Measurements from ENCODE around the gene PTPN1. TPM values are rescaled to one million over a fixed set of nuclear protein-coding genes. Genes with fewer than 3 reads are reported as not detected.

The PTPN1 gene
- polyA plus RNA-seq, 3 donors = 7.6 to 31.7 (median 15.5) TPM

GRCh38 chr20:50477239-50477872 lies 32.8 kb upstream of the PTPN1 start:
- WGBS, 3 donors = 87 to 90% (median 88%) methylated on average over 5 of the region's 5 CpGs
- H3K27ac ChIP-seq (ENCODE audit: low read depth, low read length) = no peak overlapping the region

- WGBS, 3 donors = 43 to 52% (median 51%) methylated on average over 22 of the region's 22 CpGs
- no peak overlapping the region for H3K27ac ChIP-seq (ENCODE audit: low read depth, low read length)
These were observed 31.8 kb upstream of the PTPN1 start for GRCh38 chr20:50478162-50478990.

- H3K27ac ChIP-seq (ENCODE audit: low read depth, low read length) = no peak overlapping the region
- 70 to 77% (median 74%) methylated on average over 3 of the region's 3 CpGs for WGBS, 3 donors
These were observed 28.4 kb upstream of the PTPN1 start for GRCh38 chr20:50481741-50482140.

- 86 to 91% (median 88%) methylated on average over 4 of the region's 4 CpGs for WGBS, 3 donors
- H3K27ac ChIP-seq (ENCODE audit: low read depth, low read length) = no peak overlapping the region
These were observed 27.7 kb upstream of the PTPN1 start for GRCh38 chr20:50482396-50482981.

GRCh38 chr20:50484271-50484976 lies 25.8 kb upstream of the PTPN1 start:
- no peak overlapping the region for H3K27ac ChIP-seq (ENCODE audit: low read depth, low read length)
- 50 to 83% (median 61%) methylated on average over 6 of the region's 6 CpGs for WGBS, 3 donors

- no peak overlapping the region for H3K27ac ChIP-seq (ENCODE audit: low read depth, low read length)
- WGBS, 3 donors = 59 to 61% (median 59%) methylated on average over 4 of the region's 4 CpGs
These were observed 22.8 kb upstream of the PTPN1 start for GRCh38 chr20:50487397-50487796.

GRCh38 chr20:50488236-50488806 lies 21.9 kb upstream of the PTPN1 start:
- 81 to 89% (median 84%) methylated on average over 10 of the region's 10 CpGs for WGBS, 3 donors
- no peak overlapping the region for H3K27ac ChIP-seq (ENCODE audit: low read depth, low read length)

- no peak overlapping the region for H3K27ac ChIP-seq (ENCODE audit: low read depth, low read length)
- WGBS, 3 donors = 47 to 54% (median 52%) methylated on average over 1 of the region's 1 CpG
These were observed 19.0 kb upstream of the PTPN1 start for GRCh38 chr20:50491168-50491567.

- 56 to 66% (median 62%) methylated on average over 8 of the region's 8 CpGs for WGBS, 3 donors
- no peak overlapping the region for H3K27ac ChIP-seq (ENCODE audit: low read depth, low read length)
These were observed 18.1 kb upstream of the PTPN1 start for GRCh38 chr20:50491926-50492634.

- no peak overlapping the region for H3K27ac ChIP-seq (ENCODE audit: low read depth, low read length)
- 84 to 90% (median 89%) methylated on average over 5 of the region's 5 CpGs for WGBS, 3 donors
These were observed 16.3 kb upstream of the PTPN1 start for GRCh38 chr20:50493881-50494253.

GRCh38 chr20:50494428-50494827 lies 15.8 kb upstream of the PTPN1 start:
- no peak overlapping the region for H3K27ac ChIP-seq (ENCODE audit: low read depth, low read length)
- 64 to 92% (median 86%) methylated on average over 6 of the region's 6 CpGs for WGBS, 3 donors

- WGBS, 3 donors = 76 to 83% (median 77%) methylated on average over 5 of the region's 5 CpGs
- H3K27ac ChIP-seq (ENCODE audit: low read depth, low read length) = no peak overlapping the region
These were observed 13.3 kb upstream of the PTPN1 start for GRCh38 chr20:50496773-50497385.

GRCh38 chr20:50498071-50498776 lies 12.0 kb upstream of the PTPN1 start:
- H3K27ac ChIP-seq (ENCODE audit: low read depth, low read length) = no peak overlapping the region
- 69 to 93% (median 80%) methylated on average over 5 of the region's 5 CpGs for WGBS, 3 donors

- 95 to 97% (median 97%) methylated on average over 3 of the region's 3 CpGs for WGBS, 3 donors
- H3K27ac ChIP-seq (ENCODE audit: low read depth, low read length) = no peak overlapping the region
These were observed 10.2 kb upstream of the PTPN1 start for GRCh38 chr20:50499938-50500337.

GRCh38 chr20:50501972-50502745 lies 8.0 kb upstream of the PTPN1 start:
- no peak overlapping the region for H3K27ac ChIP-seq (ENCODE audit: low read depth, low read length)
- WGBS, 3 donors = 65 to 79% (median 67%) methylated on average over 12 of the region's 12 CpGs

- no peak overlapping the region for H3K27ac ChIP-seq (ENCODE audit: low read depth, low read length)
- WGBS, 3 donors = 53 to 71% (median 58%) methylated on average over 4 of the region's 4 CpGs
These were observed 5.9 kb upstream of the PTPN1 start for GRCh38 chr20:50504231-50504823.
